Epithelial cell of prostate (primary cell): ENCODE results near the gene NUP50.
A peak's percentile ranks its signal among the peaks of the same experiment; 100 is the strongest.

ENCODE experiments used
- DNase-seq: peaks from one replicate; pipeline ENCODE4 v3.0.0-alpha.2; 2011; ENCODE audit warnings: low read depth, low spot score
- H3K27ac ChIP-seq: fragments of 450-650 bp; 2 replicates; pipeline ENCODE4 v1.5.1; 2017; ENCODE audit warnings: mild to moderate bottlenecking

NUP50 gene, protein sequence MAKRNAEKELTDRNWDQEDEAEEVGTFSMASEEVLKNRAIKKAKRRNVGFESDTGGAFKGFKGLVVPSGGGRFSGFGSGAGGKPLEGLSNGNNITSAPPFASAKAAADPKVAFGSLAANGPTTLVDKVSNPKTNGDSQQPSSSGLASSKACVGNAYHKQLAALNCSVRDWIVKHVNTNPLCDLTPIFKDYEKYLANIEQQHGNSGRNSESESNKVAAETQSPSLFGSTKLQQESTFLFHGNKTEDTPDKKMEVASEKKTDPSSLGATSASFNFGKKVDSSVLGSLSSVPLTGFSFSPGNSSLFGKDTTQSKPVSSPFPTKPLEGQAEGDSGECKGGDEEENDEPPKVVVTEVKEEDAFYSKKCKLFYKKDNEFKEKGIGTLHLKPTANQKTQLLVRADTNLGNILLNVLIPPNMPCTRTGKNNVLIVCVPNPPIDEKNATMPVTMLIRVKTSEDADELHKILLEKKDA

GRCh38 chr22:45163451-45164269 lies at the start of gene NUP50:
Gene NUP50, plus strand, starts transcription at chr22:45163925. Its CDS starts 4,253 bp downstream, at chr22:45168178.
- peak; percentile 69 for DNase-seq
- H3K27ac ChIP-seq = peak within 1 kb of the TSS; percentile 100

GRCh38 chr22:45120440-45120839 lies 43.3 kb upstream of the NUP50 start:
- no peak for DNase-seq
- H3K27ac ChIP-seq = peak overlapping the region; percentile 49

- peak; percentile 27 for DNase-seq
- H3K27ac ChIP-seq = peak overlapping the region; percentile 49
Observed at GRCh38 chr22:45120931-45121330, 42.8 kb upstream of the NUP50 start.

DNA sequence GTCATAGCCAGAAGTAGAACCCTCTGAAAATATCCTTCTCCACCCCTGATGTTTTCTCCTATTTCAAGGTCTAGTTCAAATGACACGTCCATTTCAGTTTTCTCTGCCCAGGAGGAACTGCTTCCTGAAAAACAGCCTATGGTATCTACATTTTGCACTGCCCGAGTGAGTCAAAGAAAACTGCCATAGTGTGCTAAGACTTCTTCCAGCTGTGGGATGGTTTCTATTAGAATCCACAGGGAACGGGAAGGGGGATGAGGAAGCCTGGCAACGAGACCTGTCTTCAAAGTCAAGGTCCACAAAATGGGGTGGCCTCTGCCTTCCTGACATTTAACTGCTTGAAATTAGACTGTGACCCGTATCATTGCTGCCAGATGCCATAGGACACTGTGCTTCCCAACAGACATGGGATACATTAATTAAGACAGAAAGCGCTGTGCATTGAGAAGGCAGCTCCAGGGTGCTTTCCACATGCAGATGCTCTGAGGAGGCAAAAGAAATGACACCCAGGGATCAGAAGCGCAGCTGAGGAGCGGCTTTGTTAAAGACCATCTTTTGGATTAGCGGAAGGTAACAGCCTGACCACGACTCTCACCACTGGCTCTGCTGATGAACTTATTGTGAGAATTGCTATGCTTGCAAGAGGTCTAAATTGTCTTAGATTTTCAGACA lies 39.4 kb upstream of the NUP50 start:
- no peak for DNase-seq
- H3K27ac ChIP-seq = no peak overlapping the region

GRCh38 chr22:45125188-45125587 lies 38.5 kb upstream of the NUP50 start:
- H3K27ac ChIP-seq = no peak overlapping the region
- DNase-seq = no peak

GRCh38 chr22:45127866-45128265 lies 35.9 kb upstream of the NUP50 start:
- H3K27ac ChIP-seq = peak overlapping the region; percentile 17
- DNase-seq = no peak

GRCh38 chr22:45129703-45130524 lies 33.8 kb upstream of the NUP50 start:
- H3K27ac ChIP-seq = peak overlapping the region; percentile 24
- no peak for DNase-seq

GRCh38 chr22:45130891-45131290 lies 32.8 kb upstream of the NUP50 start:
- H3K27ac ChIP-seq = peak overlapping the region; percentile 24
- DNase-seq = no peak

- DNase-seq = no peak
- no peak overlapping the region for H3K27ac ChIP-seq
Observed at GRCh38 chr22:45131749-45132148, 32.0 kb upstream of the NUP50 start.

DNA sequence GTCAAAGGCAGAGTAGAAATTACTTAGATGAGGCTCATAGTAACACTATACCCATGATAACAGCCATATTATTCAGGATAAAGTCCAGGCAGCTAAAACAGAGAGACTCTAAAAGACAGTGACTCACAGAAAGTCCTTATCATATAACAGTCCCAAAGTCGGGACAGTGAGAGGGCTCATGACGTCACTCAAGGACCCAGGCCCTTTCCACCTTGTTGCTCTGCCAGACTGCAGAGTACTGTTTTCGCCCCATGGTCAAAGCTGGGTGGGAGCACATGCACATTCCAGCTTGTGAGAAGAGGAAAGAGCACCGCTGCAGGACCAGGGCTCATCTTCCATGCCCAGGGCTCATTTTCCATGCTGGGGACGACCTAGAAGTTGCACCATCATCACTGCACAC lies 29.4 kb upstream of the NUP50 start:
- no peak for DNase-seq
- no peak overlapping the region for H3K27ac ChIP-seq

- no peak for DNase-seq
- no peak overlapping the region for H3K27ac ChIP-seq
Observed at GRCh38 chr22:45136594-45136993, 27.1 kb upstream of the NUP50 start.

- DNase-seq = no peak
- H3K27ac ChIP-seq = no peak overlapping the region
Observed at GRCh38 chr22:45139693-45140092, 24.0 kb upstream of the NUP50 start.

GRCh38 chr22:45142376-45142775 lies 21.3 kb upstream of the NUP50 start:
- H3K27ac ChIP-seq = no peak overlapping the region
- DNase-seq = no peak

DNA sequence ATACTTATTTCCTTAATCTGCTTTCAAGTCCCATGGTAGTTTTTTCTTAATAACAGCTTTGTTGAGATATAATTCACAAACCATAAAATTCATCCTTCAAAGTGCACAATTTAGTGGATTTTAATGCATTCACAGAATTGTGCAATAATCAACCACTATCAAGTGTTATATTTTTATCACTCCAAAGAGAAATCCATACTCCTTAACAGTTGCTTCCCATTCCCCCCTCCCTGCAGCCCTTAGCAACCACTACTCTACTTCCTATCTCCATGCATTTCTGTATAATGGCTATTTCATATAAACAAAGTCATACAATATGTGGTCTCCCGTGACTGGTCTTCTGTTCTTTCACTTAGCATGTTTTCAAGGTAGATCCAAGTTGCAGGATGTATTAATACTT lies 18.8 kb upstream of the NUP50 start:
- H3K27ac ChIP-seq = no peak overlapping the region
- DNase-seq = no peak

DNA sequence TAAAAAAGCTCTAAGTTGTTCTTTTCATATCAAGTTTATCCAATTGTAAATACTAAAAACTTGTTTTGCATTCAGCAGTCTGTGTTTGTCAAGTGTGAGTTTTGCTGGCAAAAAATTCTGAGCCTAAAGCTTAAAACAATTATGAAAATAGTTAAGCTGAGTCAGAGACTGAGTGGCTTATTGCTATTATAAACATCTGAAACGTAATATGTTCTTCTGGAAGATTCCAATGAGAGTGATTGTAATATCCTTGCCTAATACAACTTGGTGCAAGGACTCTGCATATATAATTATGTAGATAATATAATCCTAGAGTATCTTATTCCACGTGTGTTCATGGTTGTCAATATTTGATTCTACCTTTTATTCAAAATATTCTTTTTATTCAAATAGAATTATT lies 14.1 kb upstream of the NUP50 start:
- no peak for DNase-seq
- no peak overlapping the region for H3K27ac ChIP-seq

- no peak for DNase-seq
Observed at GRCh38 chr22:45150139-45150538, 13.6 kb upstream of the NUP50 start.

DNA sequence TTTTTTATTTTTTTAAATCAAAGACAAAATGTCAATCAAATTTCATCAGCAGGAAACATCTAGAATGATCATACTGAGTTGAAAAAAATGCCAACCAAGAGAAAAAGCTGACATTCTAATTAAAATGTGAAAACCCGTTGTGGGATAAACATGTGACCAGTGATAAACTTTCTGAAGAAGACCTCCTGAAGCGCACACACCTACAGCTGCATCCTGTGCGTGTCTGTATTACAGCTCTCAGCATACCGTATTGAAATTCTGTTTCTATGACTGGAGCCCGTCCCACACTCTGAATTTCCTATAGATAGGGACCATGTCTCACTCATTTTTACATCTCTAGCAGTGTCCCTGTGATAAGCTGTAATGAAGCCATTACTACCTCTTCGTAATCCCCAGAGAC lies 12.2 kb upstream of the NUP50 start:
- DNase-seq = no peak
- no peak overlapping the region for H3K27ac ChIP-seq

More at GRCh38 chr22:45150139-45150538, 13.6 kb upstream of the NUP50 start:
- H3K27ac ChIP-seq = no peak overlapping the region

DNA sequence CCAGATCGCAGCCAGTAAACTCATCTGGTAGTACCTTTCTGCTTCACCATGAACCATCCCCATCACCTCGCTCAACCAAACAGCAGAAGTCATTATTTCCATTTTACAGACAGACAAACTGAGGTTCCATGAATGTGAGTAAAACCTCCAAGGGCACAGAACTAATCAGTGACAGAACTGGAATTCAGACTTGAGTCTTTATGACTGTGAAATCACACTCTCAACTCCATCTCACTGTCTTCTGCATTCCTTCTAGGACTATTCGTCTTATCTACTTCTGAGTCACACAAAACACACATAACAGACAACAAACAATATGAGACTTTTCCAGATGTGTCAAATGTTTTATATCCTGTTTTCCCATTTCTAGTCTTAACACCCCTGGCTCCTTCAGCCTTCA lies 9.3 kb upstream of the NUP50 start:
- no peak for DNase-seq
- H3K27ac ChIP-seq = peak overlapping the region; percentile 3

DNA sequence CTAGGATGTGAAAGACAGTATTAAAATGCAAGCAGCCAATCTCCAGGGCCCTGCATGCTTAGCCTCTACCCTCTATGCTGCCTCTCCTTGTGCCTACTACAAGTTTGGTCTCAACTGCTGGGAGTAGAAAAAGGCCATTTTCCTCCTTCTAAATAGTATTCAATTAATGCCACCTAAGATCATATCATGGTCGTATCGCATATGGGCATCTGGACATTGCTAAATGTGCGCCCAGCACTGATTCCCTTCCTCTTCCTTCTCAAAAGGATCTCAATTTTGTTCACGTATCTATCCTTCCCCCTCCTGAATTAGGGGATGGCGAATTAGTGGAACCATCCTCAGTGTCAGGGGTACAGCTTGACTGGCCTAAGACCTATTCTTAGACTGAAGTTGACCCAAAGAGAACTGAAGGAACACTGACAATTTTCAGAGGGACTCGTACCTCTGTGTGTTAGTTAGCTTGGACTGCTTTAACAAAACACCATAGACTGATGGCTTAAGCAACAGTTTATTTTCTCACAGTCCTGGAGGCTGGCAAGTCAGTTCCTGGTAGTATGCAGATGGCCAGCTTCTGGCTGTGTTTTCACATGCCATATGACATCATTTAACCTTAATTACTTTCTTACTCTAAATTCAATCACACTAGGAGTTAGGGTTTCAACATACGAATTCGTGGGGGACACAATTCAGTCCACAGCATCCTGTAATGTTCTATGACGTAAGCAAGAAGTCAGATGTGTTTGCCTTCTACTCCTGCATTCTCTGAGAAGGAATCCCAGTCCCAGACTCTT lies 8.5 kb upstream of the NUP50 start:
- DNase-seq = no peak
- H3K27ac ChIP-seq = peak overlapping the region; percentile 3
